C4-2B (cell line): ENCODE results near the gene ISL2.

Experiments used
- H3K27ac ChIP-seq: fragments of 450-650 bp; 2 replicates; pipeline ENCODE4 v1.5.1; 2017
- CTCF ChIP-seq: fragments of 450-650 bp; conservative IDR thresholded peaks from 2 replicates; pipeline ENCODE4 v1.5.1; 2017; ENCODE audit warnings: mild to moderate bottlenecking
- ZFX ChIP-seq: fragments of 450-650 bp; IDR thresholded peaks from 2 replicates; pipeline ENCODE4 v1.6.1; 2017

The ISL2 gene

GRCh38 chr15:76340198-76340802, 3.7 kb downstream of the ISL2 start:
- TF ChIP-seq ZFX = no peak
- no peak overlapping the region for H3K27ac ChIP-seq

GRCh38 chr15:76340803-76341365, 4.3 kb downstream of the ISL2 start:
- TF ChIP-seq CTCF (no peak), ZFX (no peak)
- H3K27ac ChIP-seq = no peak overlapping the region

- TF ChIP-seq ZFX (no peak), CTCF (no peak)
- no peak overlapping the region for H3K27ac ChIP-seq
Observed at GRCh38 chr15:76341366-76342057, 4.9 kb downstream of the ISL2 start.

- no peak for TF ChIP-seq CTCF
- no peak for TF ChIP-seq ZFX
- H3K27ac ChIP-seq = no peak overlapping the region
Observed at GRCh38 chr15:76342058-76342381, 5.4 kb downstream of the ISL2 start.

- TF ChIP-seq ZFX (no peak), CTCF (no peak)
- H3K27ac ChIP-seq = no peak overlapping the region
Observed at GRCh38 chr15:76342382-76343201, 6.0 kb downstream of the ISL2 start.

- H3K27ac ChIP-seq = no peak overlapping the region
- TF ChIP-seq ZFX (no peak), CTCF (no peak)
Observed at GRCh38 chr15:76343313-76343996, 6.9 kb downstream of the ISL2 start.

GRCh38 chr15:76344893-76345582, 8.5 kb downstream of the ISL2 start:
- TF ChIP-seq CTCF (no peak), ZFX (no peak)
- no peak overlapping the region for H3K27ac ChIP-seq
